Coronary artery (tissue), 2 donors: ENCODE data around the gene BHLHA9.

ENCODE experiments used
- DNase-seq: peaks from one replicate; pipeline ENCODE4 v3.0.0-alpha.2; 2017; ENCODE audit warnings: low spot score
- H3K27ac ChIP-seq, 2 donors: fragments of 200-600 bp; sonication (generic); one replicate each; pipeline ENCODE4 v1.5.1; 2016 to 2019
- H3K4me3 ChIP-seq: fragments of 200-600 bp; sonication (generic); 2 replicates; pipeline ENCODE4 v1.5.1; 2016; ENCODE audit warnings: mild to moderate bottlenecking, moderate library complexity
- TF ChIP-seq, protein P1 (sequence below): fragments of 200-600 bp; sonication (generic); IDR thresholded peaks from one replicate; pipeline ENCODE4 v1.5.1; 2019; ENCODE audit warnings: antibody characterized with exemption

BHLHA9 gene

DNA sequence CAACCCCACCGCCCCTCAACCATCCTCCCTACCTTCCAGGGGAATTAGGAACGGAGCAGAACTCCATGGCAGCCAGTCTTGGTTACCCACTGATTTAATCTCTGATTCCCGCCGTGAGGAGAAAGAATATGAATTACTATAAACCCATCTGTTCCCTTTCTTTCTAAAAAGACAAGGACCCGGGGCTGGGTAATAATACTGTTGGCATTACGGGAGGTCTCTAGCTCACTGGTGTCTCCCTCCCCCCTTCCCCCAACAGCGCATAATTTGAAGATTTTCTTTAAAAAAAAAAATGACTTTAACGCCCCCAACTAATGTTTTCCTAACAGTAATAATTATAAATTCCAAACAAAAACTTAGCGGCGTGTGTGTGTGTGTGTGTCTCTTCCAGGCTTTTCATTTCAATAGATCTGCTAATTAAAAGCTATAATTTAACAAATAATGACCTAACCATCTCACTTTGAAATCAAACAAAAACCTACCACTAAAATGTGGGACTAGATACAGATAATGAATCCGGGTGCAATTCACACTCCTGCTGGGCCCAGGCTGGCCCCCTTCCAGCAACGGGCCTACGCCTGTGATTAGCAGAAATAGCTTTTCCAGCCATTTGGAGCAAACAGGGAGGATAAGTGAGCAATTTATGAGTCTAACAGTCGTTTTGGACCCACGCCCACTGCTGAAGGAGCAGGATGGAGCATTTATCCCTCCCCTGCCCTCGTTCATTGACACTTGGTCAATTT is 18.2 kb upstream of the BHLHA9 start:
- no peak overlapping the region for H3K27ac ChIP-seq
- DNase-seq, result no peak
- no peak overlapping the region for H3K4me3 ChIP-seq
- TF ChIP-seq, protein P1, sequence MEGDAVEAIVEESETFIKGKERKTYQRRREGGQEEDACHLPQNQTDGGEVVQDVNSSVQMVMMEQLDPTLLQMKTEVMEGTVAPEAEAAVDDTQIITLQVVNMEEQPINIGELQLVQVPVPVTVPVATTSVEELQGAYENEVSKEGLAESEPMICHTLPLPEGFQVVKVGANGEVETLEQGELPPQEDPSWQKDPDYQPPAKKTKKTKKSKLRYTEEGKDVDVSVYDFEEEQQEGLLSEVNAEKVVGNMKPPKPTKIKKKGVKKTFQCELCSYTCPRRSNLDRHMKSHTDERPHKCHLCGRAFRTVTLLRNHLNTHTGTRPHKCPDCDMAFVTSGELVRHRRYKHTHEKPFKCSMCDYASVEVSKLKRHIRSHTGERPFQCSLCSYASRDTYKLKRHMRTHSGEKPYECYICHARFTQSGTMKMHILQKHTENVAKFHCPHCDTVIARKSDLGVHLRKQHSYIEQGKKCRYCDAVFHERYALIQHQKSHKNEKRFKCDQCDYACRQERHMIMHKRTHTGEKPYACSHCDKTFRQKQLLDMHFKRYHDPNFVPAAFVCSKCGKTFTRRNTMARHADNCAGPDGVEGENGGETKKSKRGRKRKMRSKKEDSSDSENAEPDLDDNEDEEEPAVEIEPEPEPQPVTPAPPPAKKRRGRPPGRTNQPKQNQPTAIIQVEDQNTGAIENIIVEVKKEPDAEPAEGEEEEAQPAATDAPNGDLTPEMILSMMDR, result no peak

DNA sequence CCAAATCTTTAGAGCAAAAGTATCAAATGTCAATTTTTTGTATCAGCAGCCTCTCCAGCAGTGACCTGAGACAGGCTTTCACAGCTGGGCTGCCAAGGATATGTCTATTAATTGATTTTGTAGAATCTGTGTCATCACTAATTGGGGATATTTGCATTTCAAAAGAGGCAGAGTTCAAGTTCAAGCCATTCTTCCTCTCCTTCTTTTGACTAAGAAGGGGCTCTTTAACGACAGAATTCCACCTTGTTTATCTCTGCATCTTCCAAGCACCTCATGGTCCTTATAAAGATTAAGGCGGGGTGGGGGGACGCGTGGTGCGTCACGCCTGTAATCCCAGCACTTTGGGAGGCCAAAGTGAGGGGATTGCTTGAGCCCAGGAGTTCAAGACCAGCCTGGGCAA is 15.2 kb upstream of the BHLHA9 start:
- H3K27ac ChIP-seq, result no peak overlapping the region
- TF ChIP-seq, protein P1, result no peak
- no peak for DNase-seq
- no peak overlapping the region for H3K4me3 ChIP-seq

- no peak for DNase-seq
- TF ChIP-seq, protein P1, result no peak
- Histone ChIP-seq H3K4me3 (no peak overlapping the region), H3K27ac (no peak overlapping the region)
These were observed 13.5 kb upstream of the BHLHA9 start for GRCh38 chr17:1256699-1257098.

GRCh38 chr17:1260086-1260769 is 10.0 kb upstream of the BHLHA9 start:
- Histone ChIP-seq H3K4me3 (peak overlapping the region; percentile 75), H3K27ac (no peak overlapping the region)
- no peak for DNase-seq
- TF ChIP-seq, protein P1, result no peak

GRCh38 chr17:1260770-1261161 is 9.5 kb upstream of the BHLHA9 start:
- Histone ChIP-seq H3K27ac (no peak overlapping the region), H3K4me3 (no peak overlapping the region)
- TF ChIP-seq, protein P1, result no peak
- no peak for DNase-seq

DNA sequence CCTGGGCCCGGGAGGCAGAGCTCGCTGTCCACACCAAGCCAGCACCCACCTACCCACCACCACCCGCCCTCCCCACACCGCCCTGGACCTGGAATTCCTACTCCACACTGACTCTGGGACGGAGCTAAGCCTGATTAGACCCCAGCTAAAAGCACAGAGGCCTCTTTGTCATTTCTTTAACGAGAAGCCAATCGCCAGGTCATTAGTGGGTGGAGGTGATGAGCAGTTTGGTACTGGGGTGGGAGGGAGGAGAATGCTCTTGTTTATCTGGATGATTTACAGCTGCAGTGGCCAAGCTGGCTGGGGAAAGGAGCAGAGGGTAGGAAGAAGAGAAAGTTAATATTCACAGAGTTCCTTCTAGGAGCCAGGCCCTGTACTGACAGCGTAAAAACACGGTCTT is 6.0 kb upstream of the BHLHA9 start:
- Histone ChIP-seq H3K27ac (no peak overlapping the region), H3K4me3 (no peak overlapping the region)
- TF ChIP-seq, protein P1, result no peak
- no peak for DNase-seq

GRCh38 chr17:1267471-1267943 is 2.7 kb upstream of the BHLHA9 start:
- TF ChIP-seq, protein P1, result no peak
- no peak for DNase-seq
- Histone ChIP-seq H3K27ac (peak overlapping the region; percentile 78 to 95), H3K4me3 (peak overlapping the region; percentile 82)
